Mammary epithelial cell (primary cell): ENCODE data around the gene GFRA1.

Source experiments
- EZH2 ChIP-seq: IDR thresholded peaks from 2 replicates; pipeline ENCODE4 v1.6.1; 2012; ENCODE audit warnings: low read length, inconsistent platforms, borderline replicate concordance
- TF ChIP-seq, protein P1 (sequence below), 2 donors: IDR thresholded peaks in 1 of 2; conservative IDR thresholded peaks in 1 of 2; 2 replicates each; pipeline ENCODE4 v1.5.1; 2011 to 2012; ENCODE audit warnings: inconsistent platforms in 2 of 2, low read length in 2 of 2, mild to moderate bottlenecking in 2 of 2, control low read depth in 1 of 2, low read depth in 1 of 2; ENCODE audit not compliant: insufficient read depth in 1 of 2; ENCODE audit errors: extremely low read depth in 1 of 2

GRCh38 chr10:116201670-116202430 is 71.2 kb downstream of the GFRA1 start:
- TF ChIP-seq, protein P1, sequence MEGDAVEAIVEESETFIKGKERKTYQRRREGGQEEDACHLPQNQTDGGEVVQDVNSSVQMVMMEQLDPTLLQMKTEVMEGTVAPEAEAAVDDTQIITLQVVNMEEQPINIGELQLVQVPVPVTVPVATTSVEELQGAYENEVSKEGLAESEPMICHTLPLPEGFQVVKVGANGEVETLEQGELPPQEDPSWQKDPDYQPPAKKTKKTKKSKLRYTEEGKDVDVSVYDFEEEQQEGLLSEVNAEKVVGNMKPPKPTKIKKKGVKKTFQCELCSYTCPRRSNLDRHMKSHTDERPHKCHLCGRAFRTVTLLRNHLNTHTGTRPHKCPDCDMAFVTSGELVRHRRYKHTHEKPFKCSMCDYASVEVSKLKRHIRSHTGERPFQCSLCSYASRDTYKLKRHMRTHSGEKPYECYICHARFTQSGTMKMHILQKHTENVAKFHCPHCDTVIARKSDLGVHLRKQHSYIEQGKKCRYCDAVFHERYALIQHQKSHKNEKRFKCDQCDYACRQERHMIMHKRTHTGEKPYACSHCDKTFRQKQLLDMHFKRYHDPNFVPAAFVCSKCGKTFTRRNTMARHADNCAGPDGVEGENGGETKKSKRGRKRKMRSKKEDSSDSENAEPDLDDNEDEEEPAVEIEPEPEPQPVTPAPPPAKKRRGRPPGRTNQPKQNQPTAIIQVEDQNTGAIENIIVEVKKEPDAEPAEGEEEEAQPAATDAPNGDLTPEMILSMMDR (conservative IDR thresholded peaks at IDR 0.05 in 1 of 2, IDR thresholded peaks at IDR 0.05 in 1 of 2; ENCODE audit: extremely low read depth in 1 of 2, insufficient read depth in 1 of 2, low read depth in 1 of 2, low read length in 2 of 2): no peak
- TF ChIP-seq EZH2: no peak
